HepG2 (cell line): ENCODE data around the gene RNU2-63P. TPM values are rescaled to one million over a fixed set of nuclear protein-coding genes. Genes with fewer than 3 reads are reported as not detected.

Source experiments
- ATAC-seq: fragments of 200-7000 bp; cut with Tn5 transposase; 3 replicates; pipeline ENCODE4 v1.9.1; 2020; ENCODE audit warnings: mild to moderate bottlenecking, moderate library complexity
- BruUV-seq: library from RNA; stranded (reverse); fragments of 400-500 nt; replicated peaks from 2 replicates; lab custom pipeline; 2021; lab: Mats Ljungman, UMichigan
- CTCF ChIA-PET: fragments of 300-600 bp; formaldehyde crosslinking; extraction: SDS; loops from one replicate; lab custom pipeline; 2021; ENCODE audit warnings: low total read pairs, inconsistent platforms, low intra/inter-chr PET ratio; lab: Yijun Ruan, JAX
- POLR2A ChIA-PET: fragments of 350-600 bp; sonication (Branson Sonifier 250); formaldehyde crosslinking; loops from one replicate; lab custom pipeline; 2020; ENCODE audit warnings: antibody characterized with exemption, inconsistent platforms; lab: Yijun Ruan, JAX
- DNase-seq: peaks from one replicate; pipeline ENCODE4 v3.0.0-alpha.2; 2015; ENCODE audit warnings: low spot score
- FAIRE-seq: peaks from 3 replicates; lab custom pipeline; 2011; peaks lifted over from hg19 to GRCh38; lab: Jason Lieb, UNC
- H2AFZ ChIP-seq: one replicate; pipeline ENCODE4 v1.6.1; 2011; ENCODE audit warnings: low read length, inconsistent platforms
- H3K27ac ChIP-seq: fragments of 300-600 bp; 3 replicates; pipeline ENCODE4 v1.8.0; 2011; ENCODE audit warnings: mixed run types, mild to moderate bottlenecking, mixed read lengths, low read length, inconsistent platforms; ENCODE audit not compliant: insufficient read depth; ENCODE audit errors: extremely low read length
- H3K27me3 ChIP-seq, 2 experiments: fragments of 200-600 bp in 1 of 2; 2 replicates in 1 of 2; 3 replicates in 1 of 2; pipeline versions ENCODE4 v1.6.0 to v1.8.0; 2011; ENCODE audit warnings: low read length in 2 of 2, mild to moderate bottlenecking in 2 of 2, moderate library complexity in 2 of 2, inconsistent platforms in 1 of 2; ENCODE audit not compliant: insufficient read depth in 2 of 2, control insufficient read depth in 1 of 2
- H3K36me3 ChIP-seq, 2 experiments: fragments of 200-600 bp in 1 of 2; replicated peaks in 1 of 2; 2 replicates in 1 of 2; 3 replicates in 1 of 2; pipeline versions ENCODE4 v1.5.1 to v1.8.0; 2011; ENCODE audit warnings: low read length in 2 of 2, inconsistent platforms in 1 of 2; ENCODE audit not compliant: insufficient read depth in 2 of 2, control insufficient read depth in 1 of 2
- H3K4me1 ChIP-seq: 2 replicates; pipeline ENCODE4 v1.5.1; 2012; ENCODE audit warnings: low read length, inconsistent platforms; ENCODE audit not compliant: insufficient read depth
- H3K4me2 ChIP-seq: 2 replicates; pipeline ENCODE4 v1.6.0; 2011; ENCODE audit warnings: low read depth, low read length, inconsistent platforms
- H3K4me3 ChIP-seq, 3 experiments: fragments of 200-600 bp in 1 of 3; sonication (generic), shearing (Covaris generic) in 1 of 3; replicated peaks in 1 of 3; 2 replicates each; pipeline ENCODE4 v1.5.1; 2011 to 2016; ENCODE audit warnings: low read length in 3 of 3, inconsistent platforms in 2 of 3, low read depth in 2 of 3, mild to moderate bottlenecking in 2 of 3, control low read depth in 1 of 3, mixed read lengths in 1 of 3; ENCODE audit not compliant: insufficient read depth in 1 of 3
- H3K79me2 ChIP-seq: one replicate; pipeline ENCODE4 v1.6.1; 2011; ENCODE audit warnings: low read length, inconsistent platforms; ENCODE audit not compliant: insufficient read depth
- H3K9ac ChIP-seq: 2 replicates; pipeline ENCODE4 v1.6.0; 2011; ENCODE audit warnings: mild to moderate bottlenecking, low read depth, low read length, inconsistent platforms; ENCODE audit not compliant: insufficient read depth
- H3K9me3 ChIP-seq: 2 replicates; pipeline ENCODE4 v1.5.1; 2012; ENCODE audit warnings: mild to moderate bottlenecking, low read length
- H4K20me1 ChIP-seq: 2 replicates; pipeline ENCODE4 v1.6.0; 2011; ENCODE audit warnings: inconsistent platforms, mild to moderate bottlenecking, low read length, moderate library complexity; ENCODE audit not compliant: insufficient read depth
- FOXJ3 ChIP-seq: sonication (generic); formaldehyde crosslinking; IDR thresholded peaks from 2 replicates; pipeline ENCODE4 v1.4.0; 2020; ENCODE audit warnings: missing genetic modification reagents, mild to moderate bottlenecking, borderline replicate concordance
- GATA4 ChIP-seq: sonication (generic); IDR thresholded peaks from 2 replicates; pipeline ENCODE4 v1.6.1; 2016; ENCODE audit warnings: antibody characterized with exemption, low read depth, borderline replicate concordance
- GATAD1 ChIP-seq: IDR thresholded peaks from 2 replicates; pipeline ENCODE4 v1.6.1; 2016; ENCODE audit warnings: missing genetic modification reagents, missing compliant biosample characterization
- GLI4 ChIP-seq: sonication (generic); formaldehyde crosslinking; IDR thresholded peaks from 2 replicates; pipeline ENCODE4 v1.5.1; 2020; ENCODE audit warnings: missing genetic modification reagents, mild to moderate bottlenecking, moderate library complexity, borderline replicate concordance
- NFYB ChIP-seq: sonication (generic); formaldehyde crosslinking; IDR thresholded peaks from 2 replicates; pipeline ENCODE4 v1.4.0; 2020; ENCODE audit warnings: missing genetic modification reagents
- NR3C1 ChIP-seq: sonication (generic); formaldehyde crosslinking; IDR thresholded peaks from 2 replicates; pipeline ENCODE4 v1.4.0; 2020; ENCODE audit warnings: missing genetic modification reagents
- POLR2AphosphoS5 ChIP-seq: IDR thresholded peaks from 2 replicates; pipeline ENCODE4 v1.6.1; 2012; ENCODE audit warnings: low read depth, low read length
- RFXANK ChIP-seq: IDR thresholded peaks from 2 replicates; pipeline ENCODE4 v1.6.1; 2016
- ZBTB38 ChIP-seq: sonication (generic); formaldehyde crosslinking; IDR thresholded peaks from 2 replicates; pipeline ENCODE4 v1.5.1; 2020; ENCODE audit warnings: mild to moderate bottlenecking, missing genetic modification reagents
- ZNF570 ChIP-seq: sonication (generic); formaldehyde crosslinking; IDR thresholded peaks from 2 replicates; pipeline ENCODE4 v1.4.0; 2020; ENCODE audit warnings: mild to moderate bottlenecking, missing genetic modification reagents, borderline replicate concordance
- ZSCAN29 ChIP-seq: sonication (generic); formaldehyde crosslinking; conservative IDR thresholded peaks from 2 replicates; pipeline ENCODE4 v1.4.0; 2020; ENCODE audit warnings: mild to moderate bottlenecking, missing genetic modification reagents
- WGBS: methylation state at CpG from one replicate; pipeline ENCODE4 v1.1.6; 2017; ENCODE audit warnings: low lambda C conversion rate; 5-methylcytosine and 5-hydroxymethylcytosine counted together
- in situ Hi-C: cut with HindIII; loops from 2 replicates; pipeline ENCODE4 v1.10.0; 2017; ENCODE audit warnings: low pct_unique_long_range_greater_than_20kb; ENCODE audit not compliant: extremely low pct_ligation_motif_present
- intact Hi-C: fragments of 100-400 bp; cut with micrococcal nuclease; formaldehyde crosslinking; loops from one replicate; pipeline ENCODE4 v1.10.0; 2022; ENCODE audit not compliant: unreplicated experiment
- polyA plus RNA-seq, 8 experiments: library from polyadenylated mRNA; depleted of rRNA in 3 of 8; stranded (reverse) in 7 of 8; unstranded in 1 of 8; fragments of >200 nt; fragmentation: Illumina TruSeq in 4 of 8; extraction: Trizol in 4 of 8; gene quantifications; 2 replicates each; pipeline versions ENCODE4 v1.2.1 to v1.2.3, GENCODE V29; 2011 to 2016; ENCODE audit warnings: low read depth in 4 of 8, missing spikeins in 1 of 8, mixed read lengths in 1 of 8; ENCODE audit not compliant: insufficient read depth in 1 of 8
- total RNA-seq, 5 experiments: library from RNA; depleted of rRNA; stranded (reverse); fragments of >200 nt; fragmentation: Illumina TruSeq; extraction: Trizol; gene quantifications; 2 replicates each; pipeline ENCODE4 v1.2.3, GENCODE V29; 2016; ENCODE audit warnings: low read depth in 1 of 5
- TF ChIP-seq, protein P1 (sequence below): IDR thresholded peaks from 2 replicates; pipeline ENCODE4 v1.6.1; 2012; ENCODE audit warnings: low read depth, low read length, improper control_type of control experiment
- TF ChIP-seq, protein P2 (sequence below): sonication (generic); formaldehyde crosslinking; IDR thresholded peaks from 2 replicates; pipeline ENCODE4 v1.5.0; 2020; ENCODE audit warnings: mild to moderate bottlenecking, missing genetic modification reagents
- TF ChIP-seq, protein P3 (sequence below), 2 experiments: IDR thresholded peaks; 2 replicates each; pipeline ENCODE4 v1.6.1; 2011 to 2012; ENCODE audit warnings: low read length in 2 of 2, borderline replicate concordance in 1 of 2, low read depth in 1 of 2, mild to moderate bottlenecking in 1 of 2, moderate library complexity in 1 of 2
- TF ChIP-seq, protein P4 (sequence below): sonication (generic); formaldehyde crosslinking; IDR thresholded peaks from 2 replicates; pipeline ENCODE4 v1.8.0; 2022; ENCODE audit warnings: missing genetic modification reagents, mild to moderate bottlenecking, moderate library complexity, borderline replicate concordance

Gene RNU2-63P
- total and polyA plus RNA-seq, 2 of the 13 experiments (the other 11 are each of a cell fraction or from before 2014, with no cell fraction given), result 6.8 TPM; not detected in 1

DNA sequence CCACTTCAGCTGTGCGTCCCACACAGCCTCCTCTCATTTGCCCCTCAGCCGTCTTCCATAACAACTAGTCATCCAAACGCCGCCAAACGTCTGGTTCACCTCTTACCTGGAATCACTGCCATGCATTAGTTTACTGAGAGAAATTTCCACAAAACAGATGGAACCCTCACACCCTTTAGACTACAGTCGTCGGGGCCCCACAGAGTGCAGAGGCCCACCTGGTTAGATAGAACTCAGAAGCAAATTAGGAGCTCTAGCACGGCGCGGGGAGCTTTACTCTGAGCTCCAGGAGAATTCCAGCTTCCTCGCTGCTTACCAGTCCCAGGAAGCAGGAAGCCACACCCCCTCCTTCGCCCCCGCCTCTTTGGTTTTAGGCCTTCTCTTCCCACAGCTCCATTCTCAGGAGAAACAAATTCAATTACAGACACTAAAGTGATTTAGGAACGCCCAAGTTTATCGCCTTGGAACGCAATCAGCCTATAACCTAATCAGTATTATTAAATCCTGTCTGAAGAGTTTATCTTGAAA is 9.4 kb downstream of the RNU2-63P start:
- Histone ChIP-seq H3K79me2 (no peaks in the 10 kb centered on the region), H3K9ac (no peak overlapping the region), H3K27ac (no peak overlapping the region), H3K36me3 (no peaks in the 10 kb centered on the region), H3K9me3 (no peaks in the 10 kb centered on the region), H3K4me1 (peaks cover 27% of the 10 kb centered on the region), H2AFZ (no peak overlapping the region), H4K20me1 (no peaks in the 10 kb centered on the region), H3K4me2 (no peak overlapping the region), H3K4me3 (no peak overlapping the region), H3K27me3 (0 out of 5 replicates have a peak, but pooled peaks cover 0 to 7% of the 10 kb centered on the region in 2 experiments)
- in situ Hi-C loops, result no loop called here
- FAIRE-seq (no peak), ATAC-seq (no peak), DNase-seq (no peak)
- BruUV-seq, result no TSS peak
- ChIA-PET CTCF (no interaction called here), POLR2A (interaction anchor here (2.3 kb wide), 1 partner anchor 9 kb away, joined by 12 read pairs; the partner anchor contains the start of gene RNU2-63P)
- intact Hi-C loops, result no loop called here
- 80% methylated on average over 16 of the region's 16 CpGs for WGBS
- TF ChIP-seq FOXJ3 (CRISPR knock-in tag), result no peak
- no peak for TF ChIP-seq NR3C1 (CRISPR knock-in tag)
- TF ChIP-seq, protein P1, sequence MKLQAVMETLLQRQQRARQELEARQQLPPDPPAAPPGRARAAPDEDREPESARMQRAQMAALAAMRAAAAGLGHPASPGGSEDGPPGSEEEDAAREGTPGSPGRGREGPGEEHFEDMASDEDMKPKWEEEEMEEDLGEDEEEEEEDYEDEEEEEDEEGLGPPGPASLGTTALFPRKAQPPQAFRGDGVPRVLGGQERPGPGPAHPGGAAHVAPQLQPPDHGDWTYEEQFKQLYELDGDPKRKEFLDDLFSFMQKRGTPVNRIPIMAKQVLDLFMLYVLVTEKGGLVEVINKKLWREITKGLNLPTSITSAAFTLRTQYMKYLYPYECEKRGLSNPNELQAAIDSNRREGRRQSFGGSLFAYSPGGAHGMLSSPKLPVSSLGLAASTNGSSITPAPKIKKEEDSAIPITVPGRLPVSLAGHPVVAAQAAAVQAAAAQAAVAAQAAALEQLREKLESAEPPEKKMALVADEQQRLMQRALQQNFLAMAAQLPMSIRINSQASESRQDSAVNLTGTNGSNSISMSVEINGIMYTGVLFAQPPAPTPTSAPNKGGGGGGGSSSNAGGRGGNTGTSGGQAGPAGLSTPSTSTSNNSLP, result no peak
- TF ChIP-seq GLI4 (CRISPR knock-in tag), result no peak
- TF ChIP-seq GATAD1, result no peak
- no peak for TF ChIP-seq ZSCAN29
- no peak for TF ChIP-seq ZNF570 (CRISPR knock-in tag)
- no peak for TF ChIP-seq ZBTB38 (CRISPR knock-in tag)
- no peak for TF ChIP-seq POLR2AphosphoS5
- TF ChIP-seq, protein P2, sequence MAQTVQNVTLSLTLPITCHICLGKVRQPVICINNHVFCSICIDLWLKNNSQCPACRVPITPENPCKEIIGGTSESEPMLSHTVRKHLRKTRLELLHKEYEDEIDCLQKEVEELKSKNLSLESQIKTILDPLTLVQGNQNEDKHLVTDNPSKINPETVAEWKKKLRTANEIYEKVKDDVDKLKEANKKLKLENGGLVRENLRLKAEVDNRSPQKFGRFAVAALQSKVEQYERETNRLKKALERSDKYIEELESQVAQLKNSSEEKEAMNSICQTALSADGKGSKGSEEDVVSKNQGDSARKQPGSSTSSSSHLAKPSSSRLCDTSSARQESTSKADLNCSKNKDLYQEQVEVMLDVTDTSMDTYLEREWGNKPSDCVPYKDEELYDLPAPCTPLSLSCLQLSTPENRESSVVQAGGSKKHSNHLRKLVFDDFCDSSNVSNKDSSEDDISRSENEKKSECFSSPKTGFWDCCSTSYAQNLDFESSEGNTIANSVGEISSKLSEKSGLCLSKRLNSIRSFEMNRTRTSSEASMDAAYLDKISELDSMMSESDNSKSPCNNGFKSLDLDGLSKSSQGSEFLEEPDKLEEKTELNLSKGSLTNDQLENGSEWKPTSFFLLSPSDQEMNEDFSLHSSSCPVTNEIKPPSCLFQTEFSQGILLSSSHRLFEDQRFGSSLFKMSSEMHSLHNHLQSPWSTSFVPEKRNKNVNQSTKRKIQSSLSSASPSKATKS (CRISPR knock-in tag), result no peak
- no peak for TF ChIP-seq RFXANK (CRISPR knock-in tag)
- TF ChIP-seq, protein P3, sequence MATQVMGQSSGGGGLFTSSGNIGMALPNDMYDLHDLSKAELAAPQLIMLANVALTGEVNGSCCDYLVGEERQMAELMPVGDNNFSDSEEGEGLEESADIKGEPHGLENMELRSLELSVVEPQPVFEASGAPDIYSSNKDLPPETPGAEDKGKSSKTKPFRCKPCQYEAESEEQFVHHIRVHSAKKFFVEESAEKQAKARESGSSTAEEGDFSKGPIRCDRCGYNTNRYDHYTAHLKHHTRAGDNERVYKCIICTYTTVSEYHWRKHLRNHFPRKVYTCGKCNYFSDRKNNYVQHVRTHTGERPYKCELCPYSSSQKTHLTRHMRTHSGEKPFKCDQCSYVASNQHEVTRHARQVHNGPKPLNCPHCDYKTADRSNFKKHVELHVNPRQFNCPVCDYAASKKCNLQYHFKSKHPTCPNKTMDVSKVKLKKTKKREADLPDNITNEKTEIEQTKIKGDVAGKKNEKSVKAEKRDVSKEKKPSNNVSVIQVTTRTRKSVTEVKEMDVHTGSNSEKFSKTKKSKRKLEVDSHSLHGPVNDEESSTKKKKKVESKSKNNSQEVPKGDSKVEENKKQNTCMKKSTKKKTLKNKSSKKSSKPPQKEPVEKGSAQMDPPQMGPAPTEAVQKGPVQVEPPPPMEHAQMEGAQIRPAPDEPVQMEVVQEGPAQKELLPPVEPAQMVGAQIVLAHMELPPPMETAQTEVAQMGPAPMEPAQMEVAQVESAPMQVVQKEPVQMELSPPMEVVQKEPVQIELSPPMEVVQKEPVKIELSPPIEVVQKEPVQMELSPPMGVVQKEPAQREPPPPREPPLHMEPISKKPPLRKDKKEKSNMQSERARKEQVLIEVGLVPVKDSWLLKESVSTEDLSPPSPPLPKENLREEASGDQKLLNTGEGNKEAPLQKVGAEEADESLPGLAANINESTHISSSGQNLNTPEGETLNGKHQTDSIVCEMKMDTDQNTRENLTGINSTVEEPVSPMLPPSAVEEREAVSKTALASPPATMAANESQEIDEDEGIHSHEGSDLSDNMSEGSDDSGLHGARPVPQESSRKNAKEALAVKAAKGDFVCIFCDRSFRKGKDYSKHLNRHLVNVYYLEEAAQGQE (IDR thresholded peaks at IDR 0.05; ENCODE audit: borderline replicate concordance in 1 of 2, low read depth in 1 of 2, low read length in 2 of 2), result no peak
- no peak for TF ChIP-seq NFYB (CRISPR knock-in tag)
- TF ChIP-seq, protein P4, sequence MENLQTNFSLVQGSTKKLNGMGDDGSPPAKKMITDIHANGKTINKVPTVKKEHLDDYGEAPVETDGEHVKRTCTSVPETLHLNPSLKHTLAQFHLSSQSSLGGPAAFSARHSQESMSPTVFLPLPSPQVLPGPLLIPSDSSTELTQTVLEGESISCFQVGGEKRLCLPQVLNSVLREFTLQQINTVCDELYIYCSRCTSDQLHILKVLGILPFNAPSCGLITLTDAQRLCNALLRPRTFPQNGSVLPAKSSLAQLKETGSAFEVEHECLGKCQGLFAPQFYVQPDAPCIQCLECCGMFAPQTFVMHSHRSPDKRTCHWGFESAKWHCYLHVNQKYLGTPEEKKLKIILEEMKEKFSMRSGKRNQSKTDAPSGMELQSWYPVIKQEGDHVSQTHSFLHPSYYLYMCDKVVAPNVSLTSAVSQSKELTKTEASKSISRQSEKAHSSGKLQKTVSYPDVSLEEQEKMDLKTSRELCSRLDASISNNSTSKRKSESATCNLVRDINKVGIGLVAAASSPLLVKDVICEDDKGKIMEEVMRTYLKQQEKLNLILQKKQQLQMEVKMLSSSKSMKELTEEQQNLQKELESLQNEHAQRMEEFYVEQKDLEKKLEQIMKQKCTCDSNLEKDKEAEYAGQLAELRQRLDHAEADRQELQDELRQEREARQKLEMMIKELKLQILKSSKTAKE, result no peak
- TF ChIP-seq GATA4, result no peak
